ENCODE data around the gene KLHDC3. TPM values are rescaled to one million over a fixed set of nuclear protein-coding genes. Genes with fewer than 3 reads are reported as not detected.

KLHDC3 gene
- total and polyA plus RNA-seq, 2 of the 13 experiments (the other 11 are each of a cell fraction or from before 2014, with no cell fraction given), result 78.3 to 91.5 TPM

GRCh38 chr6:43024436-43024835, 10.4 kb downstream of the KLHDC3 start:
- ChIA-PET CTCF (ENCODE audit: low intra/inter-chr PET ratio, low total read pairs) (no interaction called here), POLR2A (interaction anchor here (0.6 to 4.3 kb wide), 4 partner anchors 10 to 132 kb away, joined by 3 to 30 read pairs (median 4); partner anchors contain the start of genes CUL7, KLHDC3 and MEA1)
- Histone ChIP-seq H3K9ac (ENCODE audit: insufficient read depth, low read depth, low read length) (no peak overlapping the region), H3K27me3 (ENCODE audit: control insufficient read depth in 1 of 2, insufficient read depth in 2 of 2, low read length in 2 of 2) (peaks cover 0 to 3% of the 10 kb centered on the region in 2 experiments; a peak in 1 of 5 replicates), H3K4me1 (ENCODE audit: insufficient read depth, low read length) (peaks cover 23% of the 10 kb centered on the region), H2AFZ (ENCODE audit: low read length) (no peak overlapping the region), H4K20me1 (ENCODE audit: insufficient read depth, low read length) (no peaks in the 10 kb centered on the region), H3K4me3 (replicated peaks in 1 of 3; ENCODE audit: insufficient read depth in 1 of 3, low read depth in 2 of 3, low read length in 3 of 3) (no peak overlapping the region), H3K9me3 (ENCODE audit: low read length) (no peaks in the 10 kb centered on the region), H3K4me2 (ENCODE audit: low read depth, low read length) (no peak overlapping the region), H3K27ac (ENCODE audit: extremely low read length, insufficient read depth, low read length) (no peak overlapping the region), H3K79me2 (ENCODE audit: insufficient read depth, low read length) (peaks cover 20% of the 10 kb centered on the region), H3K36me3 (replicated peaks in 1 of 2; ENCODE audit: control insufficient read depth in 1 of 2, insufficient read depth in 2 of 2, low read length in 2 of 2) (peaks cover 33 to 53% of the 10 kb centered on the region in 2 experiments)
- BruUV-seq (replicated peaks), result no TSS peak
- intact Hi-C loops (cut with micrococcal nuclease; ENCODE audit: unreplicated experiment) (no loop called here), in situ Hi-C loops (cut with HindIII; ENCODE audit: extremely low pct_ligation_motif_present, low pct_unique_long_range_greater_than_20kb) (no loop called here)
- FAIRE-seq (no peak), DNase-seq (ENCODE audit: low spot score) (no peak), ATAC-seq (no peak)
- WGBS (ENCODE audit: low lambda C conversion rate), result 97% methylated on average over 2 of the region's 2 CpGs
- no peak for TF ChIP-seq E2F1 (CRISPR knock-in tag; IDR thresholded peaks at IDR 0.05)
- TF ChIP-seq ZNF740 (CRISPR knock-in tag; IDR thresholded peaks at IDR 0.05), result no peak
- no peak for TF ChIP-seq ZBTB43 (CRISPR knock-in tag; conservative IDR thresholded peaks at IDR 0.05)
- no peak for TF ChIP-seq HMG20A (CRISPR knock-in tag; IDR thresholded peaks at IDR 0.05; ENCODE audit: borderline replicate concordance)
- TF ChIP-seq EHMT2 (IDR thresholded peaks at IDR 0.05; ENCODE audit: borderline replicate concordance, low read depth, low read length), result no peak
- TF ChIP-seq ZMAT3 (CRISPR knock-in tag; conservative IDR thresholded peaks at IDR 0.05), result no peak
- no peak for TF ChIP-seq ETV6 (CRISPR knock-in tag; conservative IDR thresholded peaks at IDR 0.05)
- no peak for TF ChIP-seq ZNF607 (CRISPR knock-in tag; IDR thresholded peaks at IDR 0.05; ENCODE audit: borderline replicate concordance)
- TF ChIP-seq CSRNP2 (CRISPR knock-in tag; conservative IDR thresholded peaks at IDR 0.05; ENCODE audit: low read depth), result no peak
- TF ChIP-seq ZBTB2 (CRISPR knock-in tag; IDR thresholded peaks at IDR 0.05; ENCODE audit: low read depth), result no peak
- no peak for TF ChIP-seq HNF4G (IDR thresholded peaks at IDR 0.05; ENCODE audit: borderline replicate concordance, low read depth, low read length)
- no peak for TF ChIP-seq HNF4G (CRISPR knock-in tag; IDR thresholded peaks at IDR 0.05; ENCODE audit: borderline replicate concordance, low read depth)
- TF ChIP-seq E2F5 (CRISPR knock-in tag; conservative IDR thresholded peaks at IDR 0.05), result no peak
- no peak for TF ChIP-seq CREBL2 (CRISPR knock-in tag; IDR thresholded peaks at IDR 0.05; ENCODE audit: borderline replicate concordance)
- TF ChIP-seq ZNF570 (CRISPR knock-in tag; IDR thresholded peaks at IDR 0.05; ENCODE audit: borderline replicate concordance), result no peak
- TF ChIP-seq TBX2 (CRISPR knock-in tag; IDR thresholded peaks at IDR 0.05; ENCODE audit: borderline replicate concordance), result no peak
- TF ChIP-seq THAP8 (CRISPR knock-in tag; IDR thresholded peaks at IDR 0.05; ENCODE audit: borderline replicate concordance), result no peak
